DOHH2 (cell line): Measurements from ENCODE around the gene CHD3.

ENCODE experiments used
- EZH2phosphoT487 ChIP-seq: fragments of 200-600 bp; sonication (generic); IDR thresholded peaks from 2 replicates; pipeline ENCODE4 v1.6.1; 2017; ENCODE audit warnings: borderline replicate concordance, mild to moderate bottlenecking, antibody characterized with exemption, low read length, moderate library complexity, mixed read lengths
- TF ChIP-seq, protein P1 (sequence below): fragments of 200-600 bp; sonication (generic); IDR thresholded peaks from one replicate; pipeline ENCODE4 v1.5.1; 2014; ENCODE audit warnings: antibody characterized with exemption, mild to moderate bottlenecking, low read depth, low read length; ENCODE audit not compliant: poor library complexity, severe bottlenecking

DNA sequence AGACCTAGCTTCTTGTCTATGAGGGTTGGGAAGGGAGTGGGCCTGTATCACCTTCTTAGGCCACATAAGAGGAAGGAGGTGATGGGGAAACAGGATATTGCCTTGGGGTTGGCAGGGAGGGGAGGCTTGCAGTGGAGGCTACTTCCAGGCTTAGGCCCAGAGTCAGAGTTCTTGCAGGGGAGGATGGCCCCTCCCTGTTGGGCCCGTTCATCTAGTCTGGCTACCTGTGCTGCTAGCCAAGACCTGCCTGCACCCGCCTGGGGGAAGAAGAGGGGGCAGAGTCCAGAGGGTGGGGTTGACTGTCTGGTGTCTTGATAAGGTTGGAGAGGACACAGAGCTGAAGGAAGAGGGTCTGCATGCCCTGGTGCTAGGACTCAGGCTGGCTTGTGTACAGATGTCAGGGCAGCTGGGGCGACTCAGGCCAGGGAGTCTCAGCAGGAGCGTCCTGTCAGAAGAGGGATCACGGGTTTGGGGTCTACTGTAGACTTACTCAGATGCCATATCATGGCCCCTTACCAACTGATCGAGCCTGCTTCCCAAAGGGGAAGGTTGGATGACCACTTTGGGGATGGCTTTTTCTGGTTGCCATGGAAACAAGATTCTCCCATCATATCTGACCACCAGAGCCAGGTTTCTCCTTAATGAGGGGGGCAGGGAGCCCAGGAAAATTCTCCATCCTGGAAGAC lies 49.3 kb upstream of the CHD3 start:
- TF ChIP-seq, protein P1, sequence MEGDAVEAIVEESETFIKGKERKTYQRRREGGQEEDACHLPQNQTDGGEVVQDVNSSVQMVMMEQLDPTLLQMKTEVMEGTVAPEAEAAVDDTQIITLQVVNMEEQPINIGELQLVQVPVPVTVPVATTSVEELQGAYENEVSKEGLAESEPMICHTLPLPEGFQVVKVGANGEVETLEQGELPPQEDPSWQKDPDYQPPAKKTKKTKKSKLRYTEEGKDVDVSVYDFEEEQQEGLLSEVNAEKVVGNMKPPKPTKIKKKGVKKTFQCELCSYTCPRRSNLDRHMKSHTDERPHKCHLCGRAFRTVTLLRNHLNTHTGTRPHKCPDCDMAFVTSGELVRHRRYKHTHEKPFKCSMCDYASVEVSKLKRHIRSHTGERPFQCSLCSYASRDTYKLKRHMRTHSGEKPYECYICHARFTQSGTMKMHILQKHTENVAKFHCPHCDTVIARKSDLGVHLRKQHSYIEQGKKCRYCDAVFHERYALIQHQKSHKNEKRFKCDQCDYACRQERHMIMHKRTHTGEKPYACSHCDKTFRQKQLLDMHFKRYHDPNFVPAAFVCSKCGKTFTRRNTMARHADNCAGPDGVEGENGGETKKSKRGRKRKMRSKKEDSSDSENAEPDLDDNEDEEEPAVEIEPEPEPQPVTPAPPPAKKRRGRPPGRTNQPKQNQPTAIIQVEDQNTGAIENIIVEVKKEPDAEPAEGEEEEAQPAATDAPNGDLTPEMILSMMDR = no peak
- TF ChIP-seq EZH2phosphoT487 = no peak
